Activated naive CD8-positive, alpha-beta T cell treated with anti-CD3 and anti-CD28 coated beads, Interleukin-2, amount 50 U/mL, for 16 hours (primary cell): Measurements from ENCODE around the gene AKAP13.
"Not testable (repeated sequence)": the region's sequence is repeated elsewhere in the genome, so short reads cannot be mapped to it uniquely, and the experiment has no call there.

Experiments used
- DNase-seq: peaks from one replicate; pipeline ENCODE4 v3.0.0-alpha.2; 2020; ENCODE audit warnings: low read depth, low spot score

The AKAP13 gene

GRCh38 chr15:85380217-85380811 is at the start of gene AKAP13:
AKAP13 (plus strand) TSS chr15:85380603; CDS start chr15:85485721, 105,118 bp downstream.
- DNase-seq = peak; percentile 73

DNA sequence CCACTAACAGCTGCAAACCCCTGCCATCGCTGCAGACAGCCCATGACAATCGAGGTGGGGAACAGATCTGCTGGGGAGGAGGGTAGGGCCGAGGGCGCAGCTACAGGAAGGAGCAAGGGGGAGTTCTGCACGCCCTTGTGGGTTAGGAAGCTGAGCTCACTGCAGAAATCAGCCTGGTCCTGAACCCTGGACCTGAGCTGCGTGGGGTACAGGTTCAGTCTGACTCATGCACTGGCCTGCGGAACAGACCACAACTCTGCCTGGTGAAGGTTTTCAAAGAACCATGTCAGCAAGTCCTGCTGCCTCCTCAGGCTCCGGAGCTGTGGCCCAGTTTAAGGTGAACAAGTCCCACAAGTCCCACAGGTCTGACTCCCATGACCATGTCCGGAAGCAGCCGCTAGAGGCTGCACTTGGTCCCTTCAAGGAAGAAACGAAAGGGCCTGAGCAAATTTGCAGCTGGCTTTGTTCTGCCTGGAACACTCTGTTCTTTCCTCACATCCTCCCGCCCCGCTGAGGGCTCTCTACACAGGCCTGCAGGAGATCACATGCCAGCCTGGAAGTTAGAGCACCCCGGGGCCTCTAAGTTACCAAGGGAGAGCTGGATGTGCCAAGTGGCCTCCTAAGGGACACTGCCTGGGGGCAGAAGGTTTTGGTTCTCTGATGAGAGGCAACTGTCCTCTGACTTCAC is 49.4 kb upstream of the AKAP13 start:
- peak; percentile 9 for DNase-seq

- no peak for DNase-seq
Measured at GRCh38 chr15:85331655-85332285, 48.6 kb upstream of the AKAP13 start.

- DNase-seq = no peak
Measured at GRCh38 chr15:85333132-85333831, 47.1 kb upstream of the AKAP13 start.

- DNase-seq = no peak
Measured at GRCh38 chr15:85334241-85334640, 46.2 kb upstream of the AKAP13 start.

DNA sequence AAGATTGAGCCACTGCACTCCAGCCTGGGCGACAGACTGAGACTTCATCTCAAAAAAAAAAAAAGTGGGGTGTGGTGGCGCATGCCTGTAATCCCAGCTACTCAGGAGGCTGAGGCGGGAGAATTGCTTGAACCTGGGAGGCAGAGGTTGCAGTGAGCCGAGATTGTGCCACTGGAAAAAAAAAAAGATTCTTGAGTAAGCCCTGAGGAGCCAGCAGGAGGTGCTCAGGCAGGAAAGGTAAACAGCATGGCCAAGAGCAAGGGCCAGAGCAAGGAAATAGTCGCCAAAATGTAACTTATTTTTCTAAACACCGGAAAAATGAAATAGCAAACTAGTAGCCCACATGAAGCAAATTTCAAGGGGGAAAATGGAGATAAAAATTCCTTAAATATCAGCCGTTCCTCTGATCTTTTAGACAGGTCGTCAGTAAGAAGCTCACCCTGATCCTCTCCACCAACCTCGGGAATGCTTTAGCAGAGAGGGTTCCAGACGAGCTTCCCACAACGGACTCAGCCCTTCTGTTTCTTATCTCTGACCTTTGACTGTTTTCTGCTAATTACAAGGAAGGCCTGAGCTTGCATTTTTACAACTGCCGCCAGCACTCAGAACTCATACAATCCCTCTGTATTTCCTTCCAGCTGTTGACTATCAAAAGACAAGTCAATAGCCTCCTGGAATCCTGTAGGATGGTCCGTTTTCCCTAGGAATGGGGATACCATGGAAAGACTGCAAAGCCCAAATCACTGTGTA is 45.0 kb upstream of the AKAP13 start:
- DNase-seq = no peak

DNA sequence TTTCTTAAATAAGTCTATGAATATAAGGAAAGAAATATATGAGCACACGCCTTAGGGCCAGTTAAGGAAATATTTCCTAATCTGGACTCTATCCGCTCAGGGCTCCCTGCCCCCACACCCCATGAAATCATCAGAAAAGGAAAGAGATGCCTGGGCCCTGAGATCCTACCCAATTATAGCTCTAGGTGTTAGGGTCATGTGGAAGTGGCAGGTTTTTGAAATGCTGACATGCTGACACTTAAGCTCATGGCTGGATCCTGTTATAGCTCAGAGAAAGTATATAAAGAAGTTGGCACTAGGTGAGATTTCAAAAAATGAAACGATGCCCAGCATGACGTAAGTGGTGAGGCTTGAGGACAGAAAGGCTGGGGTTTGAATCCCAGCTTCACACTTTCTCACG is 43.5 kb upstream of the AKAP13 start:
- DNase-seq = no peak

DNA sequence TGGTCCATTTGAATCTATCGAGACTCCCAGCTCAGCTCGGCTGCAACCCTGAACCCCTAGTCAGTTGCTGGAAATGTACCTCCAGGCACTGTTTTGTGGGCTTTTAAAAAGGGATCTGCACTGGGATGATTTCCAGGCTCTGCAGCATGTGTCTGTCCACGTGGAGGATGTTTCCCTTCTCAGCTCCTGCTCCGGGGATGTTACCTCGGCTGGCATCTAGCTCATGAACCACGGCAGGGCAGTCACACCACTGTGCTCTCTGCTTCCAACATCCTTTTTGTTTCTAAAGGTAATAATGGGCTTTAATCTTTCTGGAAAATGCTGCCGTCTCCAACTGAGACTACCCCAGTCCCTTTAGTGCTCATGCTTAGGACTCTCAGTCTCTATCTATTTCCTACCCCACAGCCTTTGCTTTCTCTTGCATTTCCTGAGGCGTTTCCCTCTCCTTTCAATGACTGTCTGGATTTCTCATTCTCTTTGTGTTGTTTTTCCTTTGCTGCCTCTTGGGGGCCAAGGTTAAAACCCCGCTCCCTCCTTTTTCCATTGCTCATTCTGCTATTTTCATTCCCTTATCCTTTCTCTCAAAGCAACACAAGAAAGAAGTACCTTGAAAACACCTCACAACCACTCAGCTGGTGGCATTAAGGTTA is 42.9 kb upstream of the AKAP13 start:
- no peak for DNase-seq

GRCh38 chr15:85340321-85340665 is 40.1 kb upstream of the AKAP13 start:
- no peak for DNase-seq

DNA sequence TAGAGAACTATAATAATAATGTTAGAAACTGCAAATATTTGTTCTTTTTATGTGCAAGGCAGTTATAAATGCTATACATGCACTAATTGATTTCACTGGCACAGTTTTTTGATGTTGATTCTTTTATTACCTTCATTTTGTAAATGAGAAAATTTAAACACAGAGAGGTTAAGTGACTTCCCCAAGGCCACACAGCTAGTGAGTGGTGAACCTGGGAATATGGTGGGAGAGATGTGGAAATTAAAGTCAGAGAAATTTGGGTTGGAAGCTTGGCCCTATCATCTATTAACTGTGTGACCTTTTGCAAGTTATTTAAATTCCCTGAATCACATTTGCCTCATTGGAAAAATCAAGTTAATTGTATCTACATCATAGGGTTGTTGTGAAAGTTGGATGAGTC is 39.6 kb upstream of the AKAP13 start:
- no peak for DNase-seq

GRCh38 chr15:85342163-85342562 is 38.2 kb upstream of the AKAP13 start:
- not testable (repeated sequence) for DNase-seq

- not testable (repeated sequence) for DNase-seq
Measured at GRCh38 chr15:85343443-85343842, 37.0 kb upstream of the AKAP13 start.

- not testable (repeated sequence) for DNase-seq
Measured at GRCh38 chr15:85344241-85344640, 36.2 kb upstream of the AKAP13 start.

GRCh38 chr15:85344653-85345114 is 35.7 kb upstream of the AKAP13 start:
- DNase-seq = not testable (repeated sequence)

DNA sequence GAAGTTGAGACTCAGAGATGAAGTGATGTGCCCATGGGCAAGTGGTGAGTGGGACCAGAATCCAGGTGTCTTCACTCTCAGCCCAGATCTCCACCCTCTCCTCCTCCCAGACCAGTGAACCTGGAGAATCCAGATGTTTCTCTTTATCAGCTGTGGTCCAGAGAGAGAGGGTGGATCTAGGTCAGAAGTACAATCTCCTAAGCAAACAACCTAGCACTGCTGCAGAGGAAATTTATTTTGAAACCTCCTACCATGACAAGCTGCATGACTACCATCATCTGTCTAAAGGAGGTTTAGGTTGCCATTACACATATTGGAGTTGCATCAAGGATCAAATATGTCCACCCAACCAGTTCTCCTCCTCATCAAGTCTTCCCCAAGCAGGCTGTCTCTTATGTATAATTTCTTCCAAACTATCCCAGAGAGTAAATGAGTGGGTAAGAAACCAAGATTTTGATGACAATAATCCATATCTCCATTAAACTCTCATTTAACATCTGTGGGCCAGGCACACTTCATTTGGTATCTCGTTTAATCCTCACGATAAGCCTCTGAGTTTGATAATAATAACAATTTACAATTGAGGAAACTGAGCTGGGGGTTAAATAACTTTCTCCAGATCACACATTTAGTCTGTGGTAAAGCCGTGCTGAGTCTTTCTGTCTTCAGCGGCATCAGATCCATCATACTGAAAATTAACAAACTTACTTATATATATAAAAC is 35.0 kb upstream of the AKAP13 start:
- DNase-seq = not testable (repeated sequence)

DNA sequence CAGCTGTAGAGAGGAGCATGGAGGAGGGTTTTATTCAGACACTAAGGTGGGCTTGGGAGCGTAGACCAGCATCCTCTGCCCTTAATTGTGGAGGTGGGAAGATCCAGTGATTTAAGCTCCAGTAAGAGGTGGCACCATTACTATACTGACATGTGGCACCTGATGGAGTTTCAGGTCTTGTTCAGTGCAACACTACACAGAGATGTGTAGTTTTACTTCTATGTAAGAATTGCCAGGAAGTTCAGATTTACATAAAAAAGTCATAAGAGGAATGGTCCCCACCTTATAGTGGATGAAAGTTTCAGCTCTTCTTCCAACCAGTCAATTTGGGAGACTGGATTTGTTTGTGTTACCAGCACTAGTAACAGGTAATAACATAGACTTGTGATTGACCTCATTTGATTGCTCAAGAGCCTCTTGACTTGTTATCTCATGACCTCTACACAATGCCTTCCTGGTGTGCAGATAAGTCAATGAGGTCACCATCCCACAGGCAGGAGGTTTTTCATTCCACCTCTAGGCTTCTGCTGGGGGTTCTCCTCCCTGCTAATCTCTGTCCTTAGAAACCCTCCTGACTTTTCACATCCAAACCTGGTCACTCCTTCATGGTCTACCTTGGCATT is 33.8 kb upstream of the AKAP13 start:
- DNase-seq = not testable (repeated sequence)

DNA sequence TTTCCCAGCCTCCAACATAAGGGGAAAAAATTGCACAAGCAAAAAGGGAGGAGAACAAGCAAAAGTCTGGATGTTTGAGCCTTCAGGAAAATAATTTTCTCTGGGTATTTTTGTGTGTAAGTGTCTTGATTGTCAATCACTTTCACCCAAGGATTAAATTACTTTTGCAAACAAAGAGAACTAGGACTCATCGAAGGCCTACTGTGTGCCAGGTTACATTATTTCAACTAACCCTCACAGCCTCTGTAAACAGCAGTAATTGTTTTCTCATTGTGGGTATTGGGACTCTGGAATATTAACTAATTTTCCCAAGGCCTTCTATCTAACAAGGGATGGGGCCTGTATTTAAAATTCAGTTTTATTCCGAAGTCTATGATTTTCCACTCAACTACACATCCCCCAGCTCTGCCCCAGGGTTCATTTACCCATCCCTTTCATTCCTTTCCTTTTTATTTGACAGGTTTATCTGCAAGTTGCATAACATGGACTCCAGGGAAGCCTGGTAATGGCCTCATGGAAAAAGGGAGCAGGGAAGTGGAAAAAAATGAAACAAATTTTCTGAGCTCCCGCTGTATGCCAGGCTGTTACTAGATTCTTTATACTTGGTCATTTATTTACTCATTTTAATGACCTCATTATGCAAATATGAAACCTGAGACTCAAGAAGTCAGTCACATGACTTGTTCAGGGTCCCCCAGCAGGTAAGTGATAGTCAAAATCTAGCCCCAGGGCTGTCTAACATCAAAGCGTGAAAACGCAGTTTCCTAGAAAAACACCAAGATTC is 32.9 kb upstream of the AKAP13 start:
- DNase-seq = not testable (repeated sequence)

- DNase-seq = not testable (repeated sequence)
Measured at GRCh38 chr15:85348048-85348766, 32.2 kb upstream of the AKAP13 start.
